M059J (cell line): ENCODE measurements around the gene STRBP. TPM values are rescaled to one million over a fixed set of nuclear protein-coding genes. Genes with fewer than 3 reads are reported as not detected.
A peak's percentile ranks its signal among the peaks of the same experiment; 100 is the strongest.
"Not testable (repeated sequence)": the region's sequence is repeated elsewhere in the genome, so short reads cannot be mapped to it uniquely, and the experiment has no call there.

Experiments
- DNase-seq: peaks from one replicate; pipeline ENCODE4 v3.0.0-alpha.2; 2012; ENCODE audit warnings: low read depth
- total RNA-seq: library from RNA; depleted of rRNA; stranded (reverse); fragments of >200 nt; shearing (Covaris generic); gene quantifications from 2 replicates; pipeline ENCODE4 v1.2.3, GENCODE V29; 2014; rRNA removed

Gene STRBP
- 13.3 and 17.9 TPM in 2 replicates for total RNA-seq

DNA sequence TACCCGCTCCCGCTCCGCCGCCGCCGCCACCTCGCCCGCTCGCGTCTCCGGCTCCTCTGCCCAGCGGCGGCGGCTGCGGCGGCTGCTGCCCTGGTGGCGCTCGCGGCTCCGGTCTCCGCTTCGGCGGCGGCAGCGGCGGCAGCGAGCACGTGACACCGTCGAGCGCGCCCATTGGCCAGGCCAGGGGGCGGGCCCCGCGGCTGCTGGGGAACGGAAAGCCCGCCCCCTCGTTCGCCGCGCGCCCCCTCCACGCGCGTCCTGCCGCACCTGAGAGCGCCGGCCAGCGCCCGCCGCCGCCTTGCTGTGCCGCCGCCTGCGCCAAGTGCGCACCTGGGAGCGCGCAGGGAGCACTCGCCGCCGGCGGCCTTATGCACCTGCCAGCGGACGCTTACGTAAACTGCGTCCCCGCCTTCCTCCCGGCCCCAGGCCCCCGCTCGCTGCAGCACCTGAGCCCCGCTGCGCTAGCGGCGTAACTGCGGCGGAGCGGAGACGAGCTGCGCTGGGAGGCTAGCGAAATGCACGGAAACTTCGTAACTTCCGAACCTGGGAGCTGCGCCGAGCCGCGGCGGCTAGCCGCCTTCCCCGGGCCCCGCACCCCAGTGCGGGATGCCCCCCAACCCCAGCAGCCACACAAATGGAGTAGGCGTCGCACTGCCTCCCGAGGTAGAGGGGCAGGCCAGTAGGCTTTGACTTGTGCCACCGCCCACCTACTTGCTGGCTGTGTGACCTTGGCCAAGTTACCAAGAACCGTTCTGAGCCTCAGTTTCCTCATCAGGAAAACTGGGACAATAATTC is at the start of gene STRBP:
STRBP (minus strand) TSS at position 122 of the 795 bp plus-strand sequence. CDS start 84,452 bp downstream, outside the sequence.
- peak; percentile 78 for DNase-seq

DNA sequence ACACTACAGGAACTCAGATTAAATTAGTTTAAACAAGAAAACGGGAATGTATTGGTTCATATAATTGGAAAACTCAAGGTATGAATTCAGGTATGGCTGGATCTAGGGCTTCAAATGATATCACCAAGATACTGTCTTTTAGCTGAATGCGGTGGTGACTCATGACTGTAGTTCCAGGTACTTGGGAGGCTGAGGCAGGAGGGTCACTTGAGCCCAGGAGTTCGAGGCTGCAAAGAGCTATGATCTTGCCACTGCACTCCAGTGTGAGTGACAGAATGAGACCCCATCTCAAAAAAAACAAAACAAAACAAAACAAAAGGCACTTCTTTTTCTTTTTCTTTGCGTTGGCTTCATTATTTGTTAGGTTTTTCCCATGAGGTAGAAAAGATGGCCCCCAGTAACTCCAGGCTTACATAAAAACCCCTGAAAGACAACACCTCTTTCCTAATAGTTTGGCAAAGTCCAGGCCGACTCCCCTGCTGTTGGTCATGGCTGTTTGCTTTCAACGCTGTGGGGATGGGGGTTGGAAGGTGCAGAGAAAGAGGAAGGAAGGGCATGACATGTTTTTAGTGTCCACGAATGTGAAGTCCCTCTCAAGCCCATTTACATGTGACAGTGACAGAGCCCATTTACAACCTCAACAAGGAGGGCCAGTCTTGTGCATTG is 47.8 kb upstream of the STRBP start:
- DNase-seq: no peak

DNA sequence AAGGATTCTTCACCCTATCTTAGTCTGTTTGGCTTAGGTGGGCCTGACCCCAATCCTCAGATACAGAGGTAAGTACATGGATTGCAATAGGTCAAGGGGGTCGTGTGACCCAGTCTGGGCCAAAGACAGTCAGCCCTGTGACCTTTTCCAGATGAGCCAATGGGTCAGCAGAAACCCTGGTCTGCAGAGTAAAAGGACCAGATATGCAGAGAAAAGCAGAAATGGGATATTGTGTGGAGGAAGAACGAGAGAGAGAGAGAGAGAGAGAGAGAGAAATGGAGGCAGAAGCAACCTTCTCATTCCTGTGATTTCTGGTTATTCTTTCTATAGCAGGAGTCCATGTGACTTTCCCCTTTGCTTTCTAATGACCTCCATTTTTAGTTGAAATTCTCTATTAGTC is 47.2 kb upstream of the STRBP start:
- no peak for DNase-seq

DNA sequence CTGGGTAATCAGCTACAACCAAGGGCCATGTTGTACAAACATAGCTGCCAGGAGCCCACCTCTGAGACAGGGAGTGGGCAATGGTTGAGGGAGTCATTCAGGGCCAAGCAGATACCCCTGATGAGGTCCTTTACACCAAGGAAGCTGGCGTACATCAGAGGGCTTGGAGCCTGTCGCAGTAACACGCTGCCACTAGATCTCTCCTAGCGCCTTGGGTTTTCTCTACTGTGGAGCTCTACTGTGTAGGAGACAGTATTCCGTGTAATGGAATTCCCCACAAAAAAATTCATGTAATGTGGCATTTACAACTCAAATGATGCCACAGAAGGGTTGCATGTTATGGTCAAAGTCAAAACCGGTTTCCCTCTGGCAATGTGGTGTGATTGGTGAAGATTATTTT is 46.2 kb upstream of the STRBP start:
- no peak for DNase-seq

DNA sequence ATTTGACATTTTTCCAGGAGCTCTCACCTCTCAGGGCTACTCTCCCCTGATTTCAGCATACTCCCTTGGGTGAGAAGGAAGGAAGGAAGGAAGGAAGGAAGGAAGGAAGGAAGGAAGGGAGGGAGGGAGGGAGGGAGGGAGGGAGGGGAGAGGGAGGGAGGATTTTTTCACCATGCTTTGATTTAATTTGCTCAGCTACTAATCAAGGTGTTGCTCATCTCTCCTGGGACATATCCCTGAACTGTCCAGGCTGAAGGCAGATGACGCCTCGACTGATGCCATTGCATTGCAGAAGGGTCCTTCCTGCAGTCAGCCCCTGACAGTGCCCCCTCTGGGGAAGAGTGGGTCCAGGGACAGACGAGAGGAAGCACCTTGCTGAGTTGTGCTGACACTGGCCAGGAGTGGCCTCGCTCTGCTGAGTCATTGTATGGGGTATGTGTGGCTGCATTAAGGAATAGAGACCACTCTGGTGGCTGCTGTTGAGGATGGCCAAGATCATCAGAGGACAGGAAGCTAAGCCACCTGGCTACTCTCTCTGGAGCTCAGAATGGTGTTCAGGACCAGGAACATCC is 44.0 kb upstream of the STRBP start:
- no peak for DNase-seq

DNA sequence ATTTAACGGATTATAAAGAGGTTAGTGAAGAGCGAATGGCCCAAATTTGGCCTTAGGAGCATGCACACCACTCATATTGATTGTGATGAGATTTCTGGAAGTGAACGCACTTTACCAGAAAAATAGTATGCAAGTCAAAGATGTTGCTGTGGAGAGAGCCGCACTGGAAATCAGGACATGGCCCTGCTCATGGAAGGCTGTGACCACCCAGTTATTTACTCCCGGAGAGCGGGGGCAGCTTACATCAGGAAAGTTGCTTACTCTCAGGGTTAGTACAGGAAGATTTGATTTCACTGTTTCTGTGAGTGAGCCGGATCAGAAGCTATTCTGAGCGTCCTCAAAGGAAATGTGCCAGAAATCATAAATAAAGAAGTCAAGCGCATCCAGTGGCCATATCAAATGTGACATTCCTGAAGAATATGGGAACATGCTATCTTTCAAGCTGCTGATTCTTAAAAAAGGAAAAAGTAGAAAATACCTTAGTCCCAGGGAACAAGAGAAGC is 42.9 kb upstream of the STRBP start:
- no peak for DNase-seq

DNA sequence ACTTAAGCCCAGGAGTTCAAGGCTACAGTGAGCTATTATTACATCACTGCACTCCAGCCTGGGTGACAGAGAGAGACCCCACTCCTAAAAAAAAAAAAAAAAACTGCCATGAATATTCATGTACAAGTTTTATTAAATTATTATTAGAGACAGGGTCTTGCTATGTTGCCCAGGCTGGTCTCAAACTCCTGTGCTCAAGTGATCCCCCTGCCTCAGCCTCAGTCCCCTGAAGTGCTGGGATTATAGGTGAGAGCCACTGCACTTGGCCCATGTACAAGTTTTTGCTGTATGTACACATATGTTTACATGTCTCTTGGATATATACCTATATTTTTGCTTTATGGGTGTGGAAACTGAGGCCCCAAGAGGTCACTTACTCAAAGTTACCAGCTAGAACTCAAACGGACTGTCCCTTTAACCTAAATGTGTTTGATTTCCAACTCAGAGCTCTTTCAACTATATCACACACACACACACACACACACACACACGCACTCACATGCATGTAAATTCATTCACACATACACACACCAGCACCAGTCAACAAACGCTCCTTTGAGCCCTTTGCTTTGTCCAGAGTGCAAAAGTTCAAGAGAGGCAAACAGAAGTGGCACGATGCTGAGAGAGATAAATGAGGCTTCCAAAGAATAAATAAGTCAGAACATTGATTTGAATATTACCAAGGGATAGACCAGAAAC is 42.3 kb upstream of the STRBP start:
- DNase-seq: no peak

DNA sequence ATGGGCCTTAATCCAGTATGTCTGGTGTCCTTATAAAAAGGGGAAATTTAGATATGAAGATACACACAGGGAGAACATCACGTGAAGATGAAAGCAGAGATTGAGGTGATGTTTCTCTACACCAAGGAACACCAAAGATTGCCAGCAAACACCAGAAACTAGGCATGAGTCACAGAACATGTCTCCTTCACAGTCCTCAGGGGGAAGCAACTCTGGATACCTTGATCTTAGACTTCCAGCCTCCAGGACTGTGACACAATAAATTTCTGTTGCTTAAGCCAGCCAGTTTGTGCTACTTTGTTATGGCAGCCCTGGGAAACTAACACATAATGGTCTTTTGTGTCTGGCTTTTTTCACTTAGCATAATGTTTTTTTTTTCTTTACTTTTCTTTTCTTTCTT is 41.2 kb upstream of the STRBP start:
- DNase-seq: peak; percentile 30

DNA sequence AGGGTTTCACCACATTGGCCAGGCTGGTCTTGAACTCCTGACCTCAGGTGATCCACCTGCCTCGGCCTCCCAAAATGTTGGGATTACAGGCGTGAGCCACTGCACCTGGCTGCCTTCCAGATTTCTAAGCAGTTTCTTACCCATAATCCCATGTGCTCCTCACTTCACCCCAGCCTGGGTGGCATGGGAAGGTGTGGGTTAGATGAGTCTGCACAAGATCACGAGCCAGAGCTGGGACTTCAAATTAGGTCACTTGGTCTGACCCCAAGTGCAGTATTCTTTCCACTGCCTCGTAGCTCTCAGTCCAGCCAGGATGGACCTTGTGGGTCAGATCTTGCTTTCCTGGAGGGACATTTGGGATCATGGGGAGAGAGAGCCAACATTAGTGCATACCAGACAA is 37.5 kb upstream of the STRBP start:
- DNase-seq: no peak

DNA sequence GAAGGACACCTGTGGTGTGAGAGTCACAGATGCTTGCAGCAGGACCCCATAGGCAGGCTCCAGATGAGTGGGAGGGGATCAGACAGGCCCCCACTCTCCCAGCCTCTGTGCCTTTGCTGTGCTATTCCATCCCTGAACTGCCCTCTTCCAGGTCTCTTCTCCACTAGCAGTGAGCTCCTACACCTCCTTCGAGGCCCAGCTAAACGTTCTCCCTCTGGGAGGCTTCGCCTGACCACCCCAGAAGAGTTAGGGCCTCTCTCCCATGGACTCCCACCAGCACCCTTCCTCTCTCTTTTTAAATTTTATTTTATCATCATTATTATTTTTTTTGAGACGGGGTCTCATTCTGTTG is 35.9 kb upstream of the STRBP start:
- DNase-seq: no peak

DNA sequence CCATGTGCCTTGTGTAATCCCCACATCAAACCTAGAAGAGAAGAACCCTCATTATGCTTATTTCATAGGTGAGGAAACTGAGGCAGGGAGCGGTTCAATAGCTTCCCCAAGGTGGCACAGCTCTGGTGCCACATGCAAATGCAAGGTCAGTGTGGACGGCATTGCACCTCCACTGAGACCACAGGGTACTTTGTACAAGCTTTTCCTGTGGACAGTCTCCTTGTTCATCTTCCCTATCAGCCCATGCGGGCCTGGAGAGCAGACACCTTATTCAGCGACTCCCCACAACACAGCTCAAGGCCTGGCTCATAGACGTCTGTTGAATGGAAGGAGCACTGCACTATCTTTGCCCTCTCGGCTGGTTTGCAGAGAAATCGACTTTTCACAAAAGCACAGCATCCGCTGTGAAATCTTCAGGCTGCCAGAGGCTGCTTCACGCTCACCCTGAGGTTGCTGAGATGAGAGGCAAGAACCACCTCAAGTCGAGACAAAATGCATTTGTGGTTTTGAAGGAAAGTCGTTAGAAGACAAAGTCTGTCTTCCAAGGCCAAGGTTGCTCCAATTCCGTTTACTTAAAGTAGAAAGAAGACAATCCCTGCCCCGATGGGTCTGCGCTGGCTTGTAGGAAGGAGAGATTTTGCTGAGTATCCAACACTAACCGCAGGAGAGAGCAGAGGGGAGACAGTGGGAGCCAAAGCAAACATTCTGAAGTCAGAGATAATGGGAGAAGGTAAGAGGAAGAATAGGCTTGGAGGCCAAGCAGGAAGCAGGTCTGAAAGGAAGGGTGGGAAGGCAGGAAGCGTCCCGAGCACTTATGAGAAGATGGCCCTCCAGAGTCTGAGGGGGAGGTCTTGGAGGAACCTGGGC is 34.2 kb upstream of the STRBP start:
- no peak for DNase-seq

DNA sequence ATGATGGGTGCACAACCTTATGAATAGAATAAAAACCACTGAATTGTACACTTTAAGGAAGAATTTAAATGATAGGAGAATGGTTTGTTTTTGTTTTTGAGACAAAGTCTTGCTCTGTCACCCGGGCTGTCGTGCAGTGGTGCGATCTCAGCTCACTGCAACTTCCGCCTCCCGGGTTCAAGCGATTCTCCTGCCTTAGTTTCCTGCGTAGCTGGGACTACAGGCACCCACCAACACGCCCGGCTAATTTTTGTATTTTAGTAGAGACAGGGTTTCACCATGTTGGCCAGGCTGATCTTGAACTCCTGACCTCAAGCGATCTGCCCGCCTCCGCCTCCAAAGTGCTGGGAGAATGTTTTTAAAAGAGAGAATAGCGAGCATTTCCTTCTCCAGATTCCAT is 33.5 kb upstream of the STRBP start:
- DNase-seq: not testable (repeated sequence)

DNA sequence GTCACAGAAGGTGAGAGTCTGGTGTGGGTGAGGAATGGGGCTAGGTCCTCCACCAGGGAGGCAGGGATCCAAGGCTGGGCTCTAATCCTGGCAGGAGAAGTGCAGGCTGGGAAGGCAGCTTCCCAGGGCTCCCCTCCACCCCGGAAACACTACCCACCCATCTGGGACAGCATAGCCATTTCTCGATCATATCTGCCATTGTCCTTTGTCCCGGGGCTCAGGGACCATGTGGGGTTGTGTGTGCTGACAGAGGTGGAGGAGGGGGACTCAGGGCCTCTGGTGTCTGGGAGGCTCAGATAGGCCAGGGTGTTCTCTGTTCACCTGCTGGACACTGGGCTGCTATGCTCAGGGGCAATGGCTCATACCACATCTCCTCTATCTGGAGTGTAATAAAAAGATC is 32.2 kb upstream of the STRBP start:
- DNase-seq: no peak

DNA sequence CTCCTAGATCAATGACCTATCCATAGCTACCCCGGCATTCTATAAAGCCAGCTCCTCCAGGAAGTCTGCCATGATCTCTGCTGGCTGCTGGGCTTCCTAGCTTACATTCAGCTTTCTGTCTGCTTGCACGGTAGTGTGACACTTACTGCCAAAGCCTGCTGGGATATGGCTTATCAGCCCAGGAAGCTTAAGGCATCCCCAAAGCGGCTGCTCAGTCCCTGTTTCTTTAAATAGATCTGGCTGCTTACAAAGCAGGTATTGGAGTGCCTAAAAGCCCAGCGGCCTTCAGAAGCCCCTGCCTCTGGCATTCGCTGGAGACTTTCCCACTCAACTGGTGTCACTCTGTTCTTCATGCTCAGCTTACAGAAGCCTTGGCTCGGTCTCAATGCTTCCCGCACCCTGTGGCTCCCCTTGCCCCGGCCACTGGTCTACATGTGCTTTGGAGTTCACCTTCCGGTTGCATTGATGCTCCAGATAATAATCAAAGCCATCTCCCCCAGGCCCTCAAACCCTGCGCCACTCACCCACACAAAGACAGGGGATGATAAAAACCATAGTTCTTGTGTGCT is 31.3 kb upstream of the STRBP start:
- DNase-seq: no peak

DNA sequence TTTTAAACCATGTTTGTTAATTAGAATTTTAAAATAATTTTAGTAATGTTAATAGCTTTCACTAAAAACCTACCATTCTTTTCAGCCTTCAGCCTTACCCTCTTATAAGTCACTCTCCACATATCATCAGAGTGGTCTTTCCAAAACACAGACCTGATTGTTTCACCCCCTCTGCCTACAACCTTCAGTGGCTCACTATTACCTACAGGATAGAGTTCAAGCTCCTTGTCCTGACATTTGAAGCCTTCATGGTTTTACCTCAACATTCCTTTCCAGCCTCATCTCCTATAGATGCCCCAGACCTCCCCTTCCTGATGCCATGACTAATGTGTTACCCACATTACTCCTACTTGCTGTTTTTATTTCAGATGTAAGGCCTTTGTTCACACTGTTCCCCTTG is 27.8 kb upstream of the STRBP start:
- DNase-seq: no peak

DNA sequence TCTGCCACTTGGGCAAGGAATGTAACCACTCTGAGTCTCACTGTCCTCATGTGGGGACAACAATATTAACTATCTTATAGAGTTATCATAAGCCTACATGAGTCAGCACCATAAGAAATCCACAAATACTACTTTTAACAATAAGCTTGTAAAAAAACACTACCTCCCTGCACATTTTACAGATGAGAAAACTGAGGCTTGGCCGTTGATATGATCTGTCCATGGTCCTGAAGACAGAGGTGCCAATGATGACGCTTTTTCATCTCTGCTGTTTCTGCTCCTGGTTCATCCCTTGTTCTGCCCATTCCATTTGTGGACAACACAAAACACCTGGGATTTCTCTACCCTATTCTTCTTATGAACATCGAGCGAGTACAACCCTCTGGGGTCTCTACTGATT is 23.4 kb upstream of the STRBP start:
- DNase-seq: no peak

DNA sequence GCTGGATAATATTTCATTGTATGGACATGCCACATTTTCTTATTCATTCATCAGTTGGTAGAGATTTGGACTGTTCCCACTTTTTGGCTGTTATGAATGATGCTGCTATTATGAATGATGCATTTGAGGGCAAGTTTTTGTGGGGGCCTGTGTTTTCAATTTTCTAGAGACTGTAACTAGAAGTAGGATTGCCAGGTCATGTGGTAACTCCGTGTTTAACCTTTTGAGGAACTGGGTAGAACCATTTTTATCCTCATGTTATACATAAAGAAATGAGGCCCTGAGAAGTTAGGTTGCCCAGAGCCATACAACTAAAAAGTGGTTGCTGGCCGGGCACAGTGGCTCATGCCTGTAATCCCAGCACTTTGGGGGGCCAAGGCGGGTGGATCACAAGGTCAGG is 22.4 kb upstream of the STRBP start:
- DNase-seq: no peak

DNA sequence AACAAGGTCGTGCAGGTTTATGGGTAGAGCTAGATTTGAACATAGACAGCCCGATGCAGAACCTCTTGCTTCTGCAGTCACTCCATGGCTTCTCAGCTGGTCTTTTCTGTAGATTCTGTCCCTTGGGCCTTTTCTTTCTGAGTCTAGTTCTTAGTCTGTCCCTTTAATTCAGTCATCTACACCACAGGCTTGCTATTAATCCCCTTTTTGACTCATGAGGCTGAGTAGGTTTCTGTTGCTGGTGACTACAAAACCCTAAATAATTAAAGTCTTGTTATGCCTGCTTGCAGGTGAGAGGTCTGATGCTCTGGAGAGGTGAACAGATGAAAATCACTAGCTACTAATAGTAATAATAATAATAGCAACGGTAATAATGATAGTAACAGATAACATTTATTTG is 19.3 kb upstream of the STRBP start:
- no peak for DNase-seq

DNA sequence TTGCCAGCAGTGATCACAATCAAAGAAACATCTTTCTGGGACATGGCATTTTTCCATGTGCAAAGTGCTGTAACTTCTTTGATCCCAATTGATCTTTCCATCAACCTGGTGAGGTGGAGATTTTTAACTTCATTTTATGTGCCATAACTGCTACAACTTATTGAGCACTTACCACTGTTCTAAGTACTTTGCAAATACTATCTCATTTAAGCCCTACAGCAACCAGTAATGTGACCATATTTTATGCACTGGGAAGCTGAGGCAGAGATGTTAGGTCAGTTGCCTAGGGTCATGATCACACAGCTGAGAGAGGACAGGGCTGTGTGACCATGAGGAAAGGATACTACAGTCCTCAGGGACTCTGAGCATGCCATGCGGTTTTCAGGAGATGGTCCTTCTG is 17.9 kb upstream of the STRBP start:
- DNase-seq: no peak

DNA sequence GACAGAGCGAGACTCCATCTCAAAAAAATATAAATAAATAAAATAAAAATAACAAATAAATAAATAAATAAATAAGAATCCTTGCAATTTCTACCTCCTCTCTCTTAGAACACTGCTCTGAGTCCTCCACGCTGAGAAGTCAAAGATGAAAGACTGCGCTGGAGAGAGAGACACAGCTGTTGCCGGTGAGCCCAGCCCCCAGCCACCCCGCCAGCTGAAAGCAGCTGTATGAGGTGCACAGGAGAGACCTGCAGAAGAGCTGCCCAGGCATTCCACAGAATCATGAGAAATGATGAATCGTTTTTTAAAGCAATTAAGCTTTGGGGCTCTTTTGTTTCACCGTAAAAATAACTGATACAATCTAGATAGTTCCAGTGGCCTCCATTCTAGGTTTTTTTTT is 16.3 kb upstream of the STRBP start:
- no peak for DNase-seq

DNA sequence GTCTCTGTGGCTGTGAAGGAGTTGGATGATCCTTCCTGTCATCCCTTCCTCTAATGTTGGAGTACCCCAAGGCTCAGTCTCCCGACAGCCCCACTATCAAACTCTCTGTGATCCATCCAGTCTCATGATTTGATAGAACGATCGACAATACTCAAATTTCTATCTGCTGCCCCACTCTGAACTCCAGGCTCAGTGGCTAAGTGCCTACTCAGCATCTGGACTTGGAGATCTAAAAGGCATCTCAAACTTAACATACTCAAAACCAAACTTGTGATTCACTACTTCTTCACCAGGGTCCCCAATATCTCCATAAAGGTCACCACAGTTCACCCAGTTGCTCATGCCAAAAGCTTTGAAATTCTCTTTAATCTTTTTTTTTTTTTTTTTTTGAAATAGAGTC is 15.1 kb upstream of the STRBP start:
- DNase-seq: no peak
